Activated T-cell treated with anti-CD3 and anti-CD28 coated beads, Interleukin-2, amount 50 U/mL, for 1 hour (primary cell): ENCODE results near the gene TRIM2.

Source experiments
- DNase-seq: peaks from one replicate; pipeline ENCODE4 v3.0.0-alpha.2; 2020

Gene TRIM2

GRCh38 chr4:153290134-153290533 is 85.9 kb downstream of the TRIM2 start:
- no peak for DNase-seq

DNA sequence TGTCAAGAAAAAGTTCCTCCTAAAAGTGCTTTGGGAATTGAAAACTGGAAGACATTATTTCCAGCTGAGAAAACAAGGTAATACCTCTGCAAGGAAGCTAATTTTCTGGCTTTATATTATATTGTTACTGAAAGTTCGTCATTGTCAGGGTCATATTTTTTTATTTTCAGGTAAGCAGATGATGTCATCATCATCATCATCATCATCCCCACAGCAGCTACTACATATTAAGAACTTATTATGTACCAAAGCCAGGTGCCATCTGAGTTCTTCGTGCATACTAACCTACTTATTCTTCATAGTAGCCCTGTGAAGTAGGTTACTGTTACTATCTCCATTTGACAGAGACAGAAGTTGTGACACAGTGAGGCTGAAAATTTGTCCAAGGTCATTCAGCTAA is 87.3 kb downstream of the TRIM2 start:
- DNase-seq, result no peak

- DNase-seq, result no peak
Measured at GRCh38 chr4:153292897-153293741, 88.9 kb downstream of the TRIM2 start.

GRCh38 chr4:153293742-153294057 is 89.5 kb downstream of the TRIM2 start:
- no peak for DNase-seq

DNA sequence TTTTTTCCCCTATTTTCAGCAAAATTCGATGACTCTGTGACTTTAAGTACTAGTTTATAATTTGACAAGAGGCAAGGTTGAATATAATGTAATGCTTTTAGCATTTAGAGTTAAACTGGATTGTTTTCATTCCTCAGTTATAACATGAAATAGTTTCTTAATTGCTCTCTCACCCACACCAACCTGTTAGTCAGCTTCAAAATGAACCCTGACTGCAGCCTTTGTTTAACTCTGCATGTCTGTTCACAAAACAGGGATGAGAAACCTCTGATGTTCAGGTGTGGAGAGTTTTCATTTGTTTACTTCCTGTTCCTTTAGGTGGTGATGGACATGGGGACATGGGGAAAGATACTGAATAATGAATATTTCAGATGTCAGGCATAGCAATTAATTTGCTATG is 90.4 kb downstream of the TRIM2 start:
- no peak for DNase-seq

DNA sequence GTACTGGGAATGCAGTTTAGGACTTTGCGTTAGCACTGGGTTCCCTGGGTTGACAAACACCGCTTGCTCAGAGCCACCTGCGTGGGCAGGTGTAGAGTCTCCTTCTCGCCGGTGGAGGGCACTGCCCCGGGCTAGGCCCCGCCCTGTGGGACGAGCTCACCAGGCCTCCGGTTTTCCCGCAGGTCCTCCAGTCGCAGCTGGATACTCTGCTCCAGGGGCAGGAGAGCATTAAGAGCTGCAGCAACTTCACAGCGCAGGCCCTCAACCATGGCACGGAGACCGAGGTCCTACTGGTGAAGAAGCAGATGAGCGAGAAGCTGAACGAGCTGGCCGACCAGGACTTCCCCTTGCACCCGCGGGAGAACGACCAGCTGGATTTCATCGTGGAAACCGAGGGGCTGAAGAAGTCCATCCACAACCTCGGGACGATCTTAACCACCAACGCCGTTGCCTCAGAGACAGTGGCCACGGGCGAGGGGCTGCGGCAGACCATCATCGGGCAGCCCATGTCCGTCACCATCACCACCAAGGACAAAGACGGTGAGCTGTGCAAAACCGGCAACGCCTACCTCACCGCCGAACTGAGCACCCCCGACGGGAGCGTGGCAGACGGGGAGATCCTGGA is 91.0 kb downstream of the TRIM2 start:
- DNase-seq, result no peak

DNA sequence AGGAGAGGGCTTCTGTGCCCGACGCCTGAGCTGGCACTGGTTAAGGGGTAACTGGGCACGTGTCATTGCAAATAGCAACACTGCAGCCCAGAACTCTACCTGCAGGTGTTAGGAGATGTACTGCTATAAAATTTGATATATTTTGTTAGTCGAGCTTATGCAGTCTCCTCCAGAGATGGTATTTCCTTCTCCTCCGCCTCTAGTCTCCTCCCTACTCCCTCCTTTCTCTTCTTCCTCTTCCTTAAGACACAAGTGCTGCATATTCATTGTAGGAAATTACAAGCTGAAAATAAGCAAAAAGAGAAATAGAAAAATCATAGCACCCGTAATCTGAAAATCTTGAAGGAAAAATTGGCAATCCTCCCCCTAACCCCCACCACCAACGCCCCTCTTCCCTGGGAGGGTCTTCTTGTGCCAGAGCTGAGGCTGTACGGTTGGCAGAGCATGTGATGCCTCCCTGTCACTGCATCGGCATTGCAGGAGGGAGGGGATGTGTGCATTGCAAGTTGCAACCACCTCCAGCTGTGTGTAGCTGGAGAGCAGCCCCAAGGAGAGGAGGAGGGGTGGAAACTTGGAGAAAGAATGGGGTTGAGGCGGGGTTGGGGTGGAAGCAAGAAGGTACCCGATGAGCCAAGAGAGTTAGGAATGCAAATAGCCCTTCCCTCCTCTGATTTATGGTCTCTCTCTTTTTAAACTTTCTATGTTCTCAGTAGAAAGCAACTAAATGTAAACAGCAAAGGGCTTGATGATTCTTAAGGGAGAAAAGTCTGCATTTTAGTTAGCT is 92.0 kb downstream of the TRIM2 start:
- DNase-seq, result no peak

GRCh38 chr4:153297116-153297515 is 92.9 kb downstream of the TRIM2 start:
- no peak for DNase-seq

- DNase-seq, result no peak
Measured at GRCh38 chr4:153310793-153311192, 106.5 kb downstream of the TRIM2 start.

DNA sequence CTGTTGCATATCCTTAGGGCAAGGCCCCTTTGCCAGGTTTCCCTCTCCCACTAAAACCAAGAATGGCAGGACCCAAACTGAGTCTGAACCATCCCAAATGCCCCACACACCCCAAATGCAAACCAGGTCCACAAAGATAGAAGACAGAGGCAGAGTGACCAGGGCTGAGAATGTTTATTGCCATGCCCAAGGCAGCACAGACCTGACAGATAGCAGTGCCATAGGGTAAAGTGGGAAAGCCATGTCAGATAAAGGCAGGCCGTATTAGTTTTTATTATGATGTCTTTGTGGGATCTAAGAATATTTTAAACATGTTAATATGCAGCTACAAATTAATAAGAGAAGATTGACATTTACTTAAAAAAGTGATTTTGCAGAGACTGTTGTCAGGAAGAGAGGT is 110.7 kb downstream of the TRIM2 start:
- no peak for DNase-seq

DNA sequence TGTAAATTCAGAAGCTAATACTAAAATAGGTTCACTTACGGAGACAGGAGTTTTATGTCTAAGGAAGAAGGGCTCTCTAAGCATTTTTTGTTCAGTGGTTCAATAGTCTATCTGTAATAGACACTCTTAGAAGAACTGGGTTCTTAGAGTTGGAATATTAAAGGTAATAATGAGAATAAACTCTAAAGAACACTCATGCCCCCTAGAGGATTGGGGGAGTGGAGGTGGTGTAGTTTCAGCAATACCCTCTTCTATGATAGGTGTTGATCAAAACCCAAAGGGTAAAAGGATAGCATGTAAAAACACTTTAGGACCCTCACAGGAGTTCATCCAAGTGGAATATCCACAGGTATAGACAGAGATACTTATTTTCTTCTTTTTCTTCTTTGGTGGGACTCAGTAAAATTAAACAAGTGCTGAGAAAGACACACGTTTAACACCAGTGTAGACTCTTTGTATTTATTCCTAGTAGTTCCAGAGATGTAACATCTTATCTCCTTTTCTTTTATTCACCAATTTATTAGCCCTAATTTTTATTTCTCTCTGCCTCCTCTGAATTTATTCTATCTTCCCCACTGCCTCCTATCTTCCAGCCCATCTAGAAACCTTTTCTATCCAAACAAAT is 114.6 kb downstream of the TRIM2 start:
- DNase-seq, result no peak

DNA sequence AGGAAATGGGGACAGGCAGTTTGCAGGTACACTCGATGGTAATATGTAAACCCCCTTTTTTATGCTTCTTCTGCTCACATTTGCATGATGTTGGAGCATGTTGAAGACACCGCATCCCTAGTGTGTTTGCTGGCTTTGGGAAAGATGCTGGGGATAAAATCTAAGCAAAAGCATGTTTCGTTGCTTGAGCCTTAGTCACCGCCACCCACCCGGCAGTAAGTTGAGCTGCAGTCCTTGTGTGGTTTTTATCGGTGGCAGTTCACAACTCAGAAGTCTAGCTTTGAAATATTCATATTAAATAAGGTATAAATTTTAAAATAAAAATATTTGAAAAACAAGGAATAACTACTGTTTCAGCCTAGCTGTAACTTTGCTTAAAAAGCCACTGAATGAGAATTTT is 118.5 kb downstream of the TRIM2 start:
- DNase-seq, result no peak

- no peak for DNase-seq
Measured at GRCh38 chr4:153324046-153324445, 119.8 kb downstream of the TRIM2 start.

GRCh38 chr4:153325558-153325957 is 121.3 kb downstream of the TRIM2 start:
- no peak for DNase-seq

DNA sequence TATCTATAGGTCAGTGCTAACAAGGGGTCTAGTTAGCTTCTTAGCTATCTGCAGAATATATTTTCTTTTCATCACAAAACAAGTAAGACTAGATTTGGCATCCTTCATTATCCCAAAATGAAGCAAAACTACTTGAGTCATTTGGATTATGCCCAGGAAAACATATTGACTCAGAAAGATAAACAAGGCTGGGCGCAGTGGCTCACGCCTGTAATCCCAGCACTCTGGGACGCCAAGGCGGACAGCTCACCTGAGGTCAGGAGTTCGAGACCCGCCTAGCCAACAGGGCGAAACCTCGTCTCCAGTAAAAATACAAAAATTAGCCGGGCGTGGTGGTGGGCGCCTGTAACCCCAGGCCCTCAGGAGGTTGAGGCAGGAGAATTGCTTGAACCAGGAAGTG is 122.3 kb downstream of the TRIM2 start:
- DNase-seq, result no peak

DNA sequence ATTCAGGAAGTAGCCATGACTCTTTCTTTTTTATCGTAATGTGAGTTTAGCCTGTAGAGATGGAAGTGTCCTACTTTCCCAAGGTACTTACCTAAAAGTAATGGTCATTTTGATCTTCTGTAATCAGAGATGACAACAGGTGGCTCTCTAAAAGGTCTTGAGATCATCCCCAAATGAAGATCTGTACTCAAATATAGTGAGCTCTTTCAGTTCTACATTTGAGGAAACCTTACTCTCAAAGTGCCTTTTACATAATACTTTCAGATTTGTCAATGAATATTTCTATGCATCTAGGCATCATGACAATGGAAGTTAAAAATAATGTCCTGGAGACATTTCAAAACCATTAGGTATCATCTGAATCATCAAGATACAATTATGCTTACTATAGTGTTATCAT is 123.0 kb downstream of the TRIM2 start:
- no peak for DNase-seq

- DNase-seq, result no peak
Measured at GRCh38 chr4:153332936-153333335, 128.7 kb downstream of the TRIM2 start.

DNA sequence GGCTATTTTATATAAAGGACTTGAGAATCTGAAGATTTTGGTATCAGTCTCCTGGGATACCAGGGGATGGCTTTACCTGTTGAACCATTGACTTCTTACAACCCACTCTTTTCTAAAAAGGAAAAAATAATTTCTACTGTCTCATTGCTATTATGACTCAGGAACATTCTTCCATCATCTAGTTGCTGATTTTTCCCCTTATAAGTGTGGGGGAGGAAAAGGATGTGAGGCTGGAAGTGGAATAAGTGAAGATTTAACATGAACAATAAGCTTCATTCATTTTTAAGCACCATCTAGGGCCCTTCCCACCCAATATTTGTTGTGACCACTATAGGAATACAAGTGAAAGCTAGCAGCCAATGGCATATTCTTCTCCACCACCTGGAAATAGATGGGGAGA is 129.6 kb downstream of the TRIM2 start:
- no peak for DNase-seq

DNA sequence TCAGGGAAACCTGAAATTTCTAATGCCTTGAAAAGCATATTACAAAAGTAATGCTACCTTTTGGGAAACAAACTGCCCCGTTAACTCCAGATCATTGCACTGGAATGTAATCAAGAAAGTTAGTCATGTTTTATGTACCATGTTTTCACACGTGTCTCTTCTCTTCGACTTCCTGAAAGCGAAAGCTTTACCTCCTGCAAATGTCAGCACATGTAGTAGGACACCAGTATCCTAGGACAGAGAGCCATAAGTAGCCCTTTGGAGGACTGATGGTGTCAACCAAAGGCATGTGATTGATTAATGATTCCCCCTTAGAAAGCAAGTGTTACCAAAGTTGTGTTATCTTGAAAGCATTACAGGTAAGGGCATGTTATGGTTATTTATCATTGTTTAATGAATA is 131.4 kb downstream of the TRIM2 start:
- DNase-seq, result no peak

- DNase-seq, result no peak
Measured at GRCh38 chr4:153337686-153338085, 133.4 kb downstream of the TRIM2 start.

DNA sequence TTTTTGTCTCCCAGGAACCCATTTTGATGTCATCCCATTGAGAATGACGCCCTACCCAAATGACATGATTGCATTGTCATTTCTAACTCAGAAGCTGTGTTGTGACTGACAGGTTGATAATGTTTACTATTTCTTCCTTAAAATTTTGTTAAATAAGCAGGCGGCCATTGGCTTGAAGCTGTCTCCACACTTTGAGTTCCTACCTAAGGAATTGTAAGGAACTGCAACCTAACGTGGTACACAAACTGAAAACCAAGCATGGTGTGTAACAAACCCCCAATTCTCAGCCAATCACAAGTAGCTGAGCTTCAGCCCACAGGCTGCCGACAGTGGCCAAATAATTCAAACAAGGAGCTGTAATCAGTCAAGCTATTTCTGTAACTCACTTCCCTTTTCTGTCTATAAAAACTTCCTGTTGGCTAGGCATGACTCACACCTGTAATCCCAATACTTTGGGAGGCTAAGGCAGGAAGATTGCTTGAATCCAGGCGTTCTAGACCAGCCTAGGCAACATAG is 137.4 kb downstream of the TRIM2 start:
- no peak for DNase-seq

DNA sequence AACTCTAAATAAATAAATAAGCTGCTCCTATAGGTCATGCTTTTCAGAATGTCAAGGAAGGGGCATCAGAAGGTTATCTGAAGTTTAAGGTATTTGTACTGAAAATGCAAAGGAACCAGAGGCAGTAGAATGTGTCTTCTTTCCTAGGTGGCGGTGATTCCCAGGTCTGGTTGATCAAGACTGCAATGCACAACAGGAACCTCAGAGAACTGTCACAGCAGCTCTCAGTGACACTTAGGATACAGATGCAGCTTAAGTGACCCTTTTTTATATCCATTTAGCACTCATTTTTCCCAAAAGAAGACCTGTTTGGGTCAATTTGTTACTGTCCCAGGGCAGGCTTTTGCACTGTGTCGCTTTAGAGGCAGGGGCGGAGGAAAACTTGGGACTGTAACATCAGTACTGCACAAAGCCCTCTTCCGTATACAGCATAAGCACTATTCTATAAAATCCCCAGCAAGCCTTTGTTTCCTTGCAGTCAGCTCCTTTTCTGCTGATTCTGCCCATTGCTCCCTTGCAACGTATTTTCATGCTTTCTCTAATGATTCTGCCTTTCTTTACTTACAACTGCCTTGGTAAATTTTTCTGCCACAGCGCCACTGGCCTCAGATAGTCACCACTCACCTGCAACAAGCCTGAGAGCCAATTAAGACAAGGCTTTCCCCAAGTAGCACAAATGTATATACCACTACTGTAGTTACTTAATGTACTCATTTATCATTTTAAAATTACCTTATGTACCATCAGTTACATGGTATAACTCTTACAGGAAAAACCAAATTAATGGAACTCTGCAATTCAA is 138.7 kb downstream of the TRIM2 start:
- DNase-seq, result no peak
